SK-N-SH (cell line): ENCODE data around the gene HIVEP2. TPM values are rescaled to one million over a fixed set of nuclear protein-coding genes. Genes with fewer than 3 reads are reported as not detected.

Experiments used
- CTCF ChIA-PET: fragments of 300-600, 350-600 bp; formaldehyde crosslinking; extraction: SDS; loops from one replicate; lab custom pipeline; 2021; lab: Yijun Ruan, JAX
- POLR2A ChIA-PET: fragments of 350-600 bp; sonication (Branson Sonifier 250); formaldehyde crosslinking; extraction: SDS; loops from one replicate; lab custom pipeline; 2020; ENCODE audit warnings: antibody characterized with exemption, inconsistent platforms; lab: Yijun Ruan, JAX
- DNase-seq: peaks from one replicate; pipeline ENCODE4 v3.0.0; 2012
- H2AFZ ChIP-seq: fragments of 200-600 bp; sonication (generic); 2 replicates; pipeline ENCODE4 v1.8.1; 2016; ENCODE audit warnings: antibody characterized with exemption, mild to moderate bottlenecking, low read depth
- H3F3A ChIP-seq: fragments of 200-600 bp; sonication (generic); replicated peaks from 2 replicates; pipeline ENCODE3; 2016; ENCODE audit warnings: antibody characterized with exemption, mild to moderate bottlenecking; ENCODE audit not compliant: insufficient read depth
- H3K27ac ChIP-seq, 2 experiments: fragments of 200-500 bp in 1 of 2; fragments of 200-600 bp in 1 of 2; sonication (Bioruptor generic) in 1 of 2; sonication (generic), shearing (Covaris generic) in 1 of 2; 2 replicates each; pipeline versions ENCODE4 v1.5.1 to v1.6.1; 2014 to 2016; ENCODE audit warnings: low read depth in 2 of 2, inconsistent platforms in 1 of 2, low read length in 1 of 2, mild to moderate bottlenecking in 1 of 2, mixed read lengths in 1 of 2
- H3K27me3 ChIP-seq: fragments of 200-600 bp; sonication (generic), shearing (Covaris generic); 2 replicates; pipeline ENCODE4 v1.6.1; 2016; ENCODE audit warnings: mixed run types; ENCODE audit not compliant: insufficient read depth
- H3K36me3 ChIP-seq, 2 experiments: fragments of 200-500 bp in 1 of 2; fragments of 200-600 bp in 1 of 2; sonication (Bioruptor generic) in 1 of 2; sonication (generic) in 1 of 2; replicated peaks in 1 of 2; 2 replicates each; pipeline versions ENCODE3 to v1.5.1; 2014 to 2016; ENCODE audit warnings: low read length in 1 of 2, mild to moderate bottlenecking in 1 of 2; ENCODE audit not compliant: insufficient read depth in 2 of 2, control insufficient read depth in 1 of 2
- H3K4me1 ChIP-seq, 2 experiments: fragments of 200-500 bp in 1 of 2; fragments of 200-600 bp in 1 of 2; sonication (Bioruptor generic) in 1 of 2; sonication (generic), shearing (Covaris generic) in 1 of 2; 2 replicates each; pipeline versions ENCODE4 v1.5.1 to v1.6.1; 2014 to 2016; ENCODE audit warnings: low read depth in 1 of 2, low read length in 1 of 2, mixed run types in 1 of 2; ENCODE audit not compliant: insufficient read depth in 2 of 2, control insufficient read depth in 1 of 2
- H3K4me2 ChIP-seq: fragments of 200-600 bp; sonication (generic), shearing (Covaris generic); 2 replicates; pipeline ENCODE4 v1.6.1; 2017; ENCODE audit warnings: mixed run types
- H3K4me3 ChIP-seq, 2 experiments: fragments of 200-500 bp in 1 of 2; fragments of 200-600 bp in 1 of 2; sonication (Bioruptor generic) in 1 of 2; sonication (generic), shearing (Covaris generic) in 1 of 2; 2 replicates each; pipeline versions ENCODE4 v1.5.1 to v1.8.1; 2014 to 2016; ENCODE audit warnings: low read depth in 2 of 2, inconsistent platforms in 1 of 2, low read length in 1 of 2, mild to moderate bottlenecking in 1 of 2, mixed read lengths in 1 of 2, moderate library complexity in 1 of 2
- H3K79me2 ChIP-seq: fragments of 200-600 bp; sonication (generic); 2 replicates; pipeline ENCODE4 v1.8.1; 2017; ENCODE audit warnings: mild to moderate bottlenecking; ENCODE audit not compliant: insufficient read depth
- H3K9ac ChIP-seq: fragments of 200-600 bp; sonication (generic); 2 replicates; pipeline ENCODE4 v1.6.1; 2017; ENCODE audit warnings: mixed run types
- H3K9me2 ChIP-seq: fragments of 200-600 bp; sonication (generic); 2 replicates; pipeline ENCODE4 v1.6.1; 2017; ENCODE audit warnings: mixed run types
- H3K9me3 ChIP-seq: fragments of 200-600 bp; sonication (generic); 2 replicates; pipeline ENCODE4 v1.6.1; 2017; ENCODE audit warnings: mixed run types, mild to moderate bottlenecking, moderate library complexity
- H4K20me1 ChIP-seq: fragments of 200-600 bp; sonication (generic); 2 replicates; pipeline ENCODE4 v1.6.1; 2017; ENCODE audit warnings: mild to moderate bottlenecking, mixed run types; ENCODE audit not compliant: insufficient read depth
- CHD2 ChIP-seq: fragments of 150-350 bp; IDR thresholded peaks from 2 replicates; pipeline ENCODE4 v1.6.1; 2018; ENCODE audit warnings: low read length; ENCODE audit not compliant: partially characterized antibody
- CTCF ChIP-seq: fragments of 200-600 bp; sonication (generic); IDR thresholded peaks from 2 replicates; pipeline ENCODE4 v1.6.1; 2017; ENCODE audit warnings: antibody characterized with exemption, mild to moderate bottlenecking, moderate library complexity
- EP300 ChIP-seq, 2 experiments: IDR thresholded peaks; 2 replicates each; pipeline versions ENCODE4 v1.4.0 to v1.6.1; 2012; ENCODE audit warnings: borderline replicate concordance in 1 of 2, low read depth in 1 of 2, low read length in 1 of 2
- FOSL2 ChIP-seq: IDR thresholded peaks from 2 replicates; pipeline ENCODE4 v1.4.0; 2012; ENCODE audit warnings: low read depth, mild to moderate bottlenecking, moderate library complexity, borderline replicate concordance
- FOXM1 ChIP-seq: IDR thresholded peaks from 2 replicates; pipeline ENCODE4 v1.4.0; 2012; ENCODE audit warnings: low read depth, mild to moderate bottlenecking
- JUND ChIP-seq: IDR thresholded peaks from 2 replicates; pipeline ENCODE4 v1.4.0; 2012
- MEF2A ChIP-seq: IDR thresholded peaks from 2 replicates; pipeline ENCODE4 v1.4.0; 2012; ENCODE audit warnings: low read depth, borderline replicate concordance
- MXI1 ChIP-seq: IDR thresholded peaks from 2 replicates; pipeline ENCODE4 v1.6.1; 2012; ENCODE audit warnings: mild to moderate bottlenecking, low read depth, low read length, improper control_type of control experiment
- NFIC ChIP-seq: IDR thresholded peaks from 2 replicates; pipeline ENCODE4 v1.4.0; 2012; ENCODE audit warnings: borderline replicate concordance
- RAD21 ChIP-seq: IDR thresholded peaks from 2 replicates; pipeline ENCODE4 v1.6.1; 2012; ENCODE audit warnings: mild to moderate bottlenecking, low read length
- REST ChIP-seq: IDR thresholded peaks from 2 replicates; pipeline ENCODE4 v1.6.1; 2012; ENCODE audit warnings: mild to moderate bottlenecking, low read depth, low read length, moderate library complexity
- RFX5 ChIP-seq: IDR thresholded peaks from 2 replicates; pipeline ENCODE4 v1.6.1; 2012; ENCODE audit warnings: mild to moderate bottlenecking, improper control_type of control experiment, low read length
- SMC3 ChIP-seq: IDR thresholded peaks from 2 replicates; pipeline ENCODE4 v1.6.1; 2012; ENCODE audit warnings: low read depth, low read length, improper control_type of control experiment
- TAF1 ChIP-seq: IDR thresholded peaks from 2 replicates; pipeline ENCODE4 v1.6.1; 2012; ENCODE audit warnings: low read depth, mild to moderate bottlenecking, low read length, moderate library complexity, borderline replicate concordance
- WGBS: methylation state at CpG from one replicate; pipeline ENCODE4 v1.1.6; 2017; ENCODE audit warnings: low lambda C conversion rate; 5-methylcytosine and 5-hydroxymethylcytosine counted together
- polyA plus RNA-seq, 3 experiments: library from polyadenylated mRNA; depleted of rRNA; stranded (reverse); fragments of >200 nt; gene quantifications; 2 replicates each; pipeline ENCODE4 v1.2.3, GENCODE V29; 2012
- TF ChIP-seq, protein P1 (sequence below): fragments of 150-350 bp; IDR thresholded peaks from 2 replicates; pipeline ENCODE4 v1.6.1; 2017; ENCODE audit warnings: antibody characterized with exemption, low read length, low read depth, borderline replicate concordance
- TF ChIP-seq, protein P2 (sequence below): IDR thresholded peaks from 2 replicates; pipeline ENCODE4 v1.4.0; 2012; ENCODE audit warnings: low read depth

Gene HIVEP2
- polyA plus RNA-seq, 1 of the 3 experiments (the other 2 are of a cell fraction): 2.5 TPM

DNA sequence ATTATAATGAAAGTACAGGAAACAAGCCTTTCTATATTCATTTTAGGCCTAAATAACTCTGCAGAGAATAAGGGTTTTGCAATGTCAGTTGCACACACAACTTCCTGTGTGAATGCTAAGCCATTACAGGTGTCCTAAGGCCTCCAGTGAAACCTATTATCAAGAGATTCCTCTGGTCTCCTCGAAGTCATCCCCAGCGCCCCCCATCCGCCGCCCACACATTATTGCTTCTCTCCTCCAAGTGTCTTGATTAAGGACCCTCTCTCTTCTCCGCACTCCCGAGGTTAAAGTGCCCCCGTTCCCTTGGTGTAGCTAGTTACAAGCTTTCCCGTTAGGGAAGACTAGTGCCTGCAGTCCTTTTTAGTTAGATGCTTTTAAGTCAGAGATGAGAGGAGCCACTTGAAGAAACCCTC is 1.3 kb downstream of the HIVEP2 start (continued):
- TF ChIP-seq RAD21: no peak
- no peak for TF ChIP-seq FOXM1
- TF ChIP-seq, all 33 proteins: peak for 0

- Histone ChIP-seq H3K27me3 (no peaks in the 10 kb centered on the region), H3F3A (peaks cover 11% of the 10 kb centered on the region), H3K9me2 (no peaks in the 10 kb centered on the region), H3K27ac (peak overlapping the region; percentile 43 to 92), H3K9me3 (no peaks in the 10 kb centered on the region), H3K36me3 (no peaks in the 10 kb centered on the region), H4K20me1 (no peaks in the 10 kb centered on the region), H2AFZ (no peak overlapping the region), H3K4me1 (peaks cover 9 to 21% of the 10 kb centered on the region in 2 experiments; a peak in 3 of 4 replicates), H3K79me2 (peaks cover 74% of the 10 kb centered on the region), H3K4me3 (0 out of 4 replicates have a peak overlapping the region, but pooled peaks of 1 of the 2 experiments have one; percentile 17), H3K4me2 (peak overlapping the region; percentile 87), H3K9ac (no peak overlapping the region; the same call in 1 of the 2 replicates)
- ChIA-PET CTCF (interaction anchor here (0.6 to 2.2 kb wide), 18 partner anchors 9 to 485 kb away, joined by 3 to 7 read pairs (median 3); no protein-coding TSS in a partner anchor), POLR2A (no interaction called here)
- TF ChIP-seq, protein P1, sequence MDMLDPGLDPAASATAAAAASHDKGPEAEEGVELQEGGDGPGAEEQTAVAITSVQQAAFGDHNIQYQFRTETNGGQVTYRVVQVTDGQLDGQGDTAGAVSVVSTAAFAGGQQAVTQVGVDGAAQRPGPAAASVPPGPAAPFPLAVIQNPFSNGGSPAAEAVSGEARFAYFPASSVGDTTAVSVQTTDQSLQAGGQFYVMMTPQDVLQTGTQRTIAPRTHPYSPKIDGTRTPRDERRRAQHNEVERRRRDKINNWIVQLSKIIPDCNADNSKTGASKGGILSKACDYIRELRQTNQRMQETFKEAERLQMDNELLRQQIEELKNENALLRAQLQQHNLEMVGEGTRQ: no peak
- TF ChIP-seq SMC3 (no peak), RFX5 (no peak), CTCF (peak; percentile 62), CHD2 (no peak), RAD21 (peak; percentile 21; the same call in 1 of the 2 replicates)
- DNase-seq: peak; percentile 36
- WGBS: 51% methylated on average over 3 of the region's 3 CpGs
Measured at GRCh38 chr6:142942805-142943227, 2.2 kb downstream of the HIVEP2 start.

- H4K20me1 ChIP-seq: no peaks in the 10 kb centered on the region
- no peaks in the 10 kb centered on the region for H3K9me2 ChIP-seq
- H3K4me2 ChIP-seq: 0 out of 2 replicates have a peak overlapping the region, but pooled peaks have one; percentile 2
- H2AFZ ChIP-seq: no peak overlapping the region
- no peak for DNase-seq
- no peaks in the 10 kb centered on the region for H3K36me3 ChIP-seq
- no peak overlapping the region for H3K9ac ChIP-seq
- peaks cover 9 to 19% of the 10 kb centered on the region in 2 experiments; a peak in 3 of 4 replicates for H3K4me1 ChIP-seq
- WGBS: 92% methylated on average over 1 of the region's 1 CpG
- no peak overlapping the region for H3K27ac ChIP-seq
- no peak overlapping the region for H3K4me3 ChIP-seq
- H3F3A ChIP-seq: peaks cover 11% of the 10 kb centered on the region
- CTCF ChIA-PET: interaction anchor here (0.8 to 2.2 kb wide), 8 partner anchors 12 to 250 kb away, joined by 3 to 8 read pairs (median 4); no protein-coding TSS in a partner anchor
- H3K27me3 ChIP-seq: no peaks in the 10 kb centered on the region
- peaks cover 80% of the 10 kb centered on the region for H3K79me2 ChIP-seq
- H3K9me3 ChIP-seq: no peaks in the 10 kb centered on the region
- POLR2A ChIA-PET: no interaction called here
- TF ChIP-seq RAD21 (no peak), NFIC (no peak), REST (no peak), CHD2 (no peak), TAF1 (no peak), RFX5 (no peak), MXI1 (no peak), SMC3 (no peak), EP300 (IDR thresholded peaks at IDR 0.05; ENCODE audit: borderline replicate concordance in 1 of 2, low read depth in 1 of 2, low read length in 1 of 2) (no peak), JUND (no peak), FOSL2 (no peak), MEF2A (no peak)
- TF ChIP-seq, protein P2, sequence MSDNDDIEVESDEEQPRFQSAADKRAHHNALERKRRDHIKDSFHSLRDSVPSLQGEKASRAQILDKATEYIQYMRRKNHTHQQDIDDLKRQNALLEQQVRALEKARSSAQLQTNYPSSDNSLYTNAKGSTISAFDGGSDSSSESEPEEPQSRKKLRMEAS: no peak
- TF ChIP-seq, protein P1: no peak
Measured at GRCh38 chr6:142942238-142942637, 2.7 kb downstream of the HIVEP2 start.
